H1 (cell line): ENCODE results near the gene GLCE.
"Not testable (repeated sequence)": the region's sequence is repeated elsewhere in the genome, so short reads cannot be mapped to it uniquely, and the experiment has no call there.

ENCODE experiments used
- ASH2L ChIP-seq: fragments of 200-600, 300-600 bp; sonication (generic); IDR thresholded peaks from one replicate; pipeline ENCODE4 v1.7.1; 2017; ENCODE audit warnings: low read length
- CEBPB ChIP-seq: IDR thresholded peaks from 2 replicates; pipeline ENCODE4 v1.6.1; 2012; ENCODE audit warnings: low read depth, low read length
- CHD1 ChIP-seq: IDR thresholded peaks from 2 replicates; pipeline ENCODE4 v1.6.1; 2012; ENCODE audit warnings: low read depth, low read length, improper control_type of control experiment
- CTCF ChIP-seq, 3 experiments: IDR thresholded peaks; 1 replicate in 2 of 3; 2 replicates in 1 of 3; pipeline versions ENCODE4 v1.5.1 to v1.6.1; 2011; ENCODE audit warnings: low read length in 3 of 3, mild to moderate bottlenecking in 3 of 3, inconsistent platforms in 2 of 3, low read depth in 1 of 3, moderate library complexity in 1 of 3; ENCODE audit not compliant: insufficient read depth in 1 of 3; ENCODE audit errors: control extremely low read depth in 1 of 3
- E2F6 ChIP-seq: IDR thresholded peaks from 2 replicates; pipeline ENCODE4 v1.6.1; 2012; ENCODE audit warnings: inconsistent platforms
- EP300 ChIP-seq, 2 experiments: IDR thresholded peaks; 1 replicate in 1 of 2; 2 replicates in 1 of 2; pipeline ENCODE4 v1.6.1; 2011 to 2012; ENCODE audit warnings: low read depth in 2 of 2, low read length in 2 of 2, mild to moderate bottlenecking in 2 of 2, borderline replicate concordance in 1 of 2, inconsistent platforms in 1 of 2, moderate library complexity in 1 of 2
- JUND ChIP-seq: IDR thresholded peaks from 2 replicates; pipeline ENCODE4 v1.6.1; 2011; ENCODE audit warnings: mild to moderate bottlenecking, improper control_type of control experiment, low read length
- MAX ChIP-seq: IDR thresholded peaks from 2 replicates; pipeline ENCODE4 v1.6.1; 2012; ENCODE audit warnings: inconsistent platforms
- POLR2A ChIP-seq, 2 experiments: IDR thresholded peaks; 1 replicate in 1 of 2; 2 replicates in 1 of 2; pipeline ENCODE4 v1.6.1; 2011; ENCODE audit warnings: low read depth in 2 of 2, low read length in 2 of 2, mild to moderate bottlenecking in 2 of 2; ENCODE audit errors: control extremely low read depth in 1 of 2
- SIRT6 ChIP-seq: IDR thresholded peaks from one replicate; pipeline ENCODE4 v1.7.1; 2012; ENCODE audit warnings: low read length, inconsistent platforms
- SP4 ChIP-seq: IDR thresholded peaks from 2 replicates; pipeline ENCODE4 v1.6.1; 2012; ENCODE audit warnings: low read length, inconsistent platforms
- TAF1 ChIP-seq: IDR thresholded peaks from 2 replicates; pipeline ENCODE4 v1.6.1; 2011; ENCODE audit warnings: mild to moderate bottlenecking, low read depth, low read length
- TCF12 ChIP-seq: IDR thresholded peaks from 2 replicates; pipeline ENCODE4 v1.6.1; 2011; ENCODE audit warnings: low read depth, mild to moderate bottlenecking, low read length
- YY1 ChIP-seq: IDR thresholded peaks from 2 replicates; pipeline ENCODE4 v1.6.1; 2011; ENCODE audit warnings: low read depth, mild to moderate bottlenecking, low read length

- TF ChIP-seq MAX; YY1; CTCF (IDR thresholded peaks at IDR 0.05; ENCODE audit: control extremely low read depth in 1 of 3, insufficient read depth in 1 of 3, low read depth in 1 of 3, low read length in 3 of 3); JUND; E2F6; ASH2L; EP300 (IDR thresholded peaks at IDR 0.05; ENCODE audit: borderline replicate concordance in 1 of 2, low read depth in 2 of 2, low read length in 2 of 2); CHD1; POLR2A (IDR thresholded peaks at IDR 0.05; ENCODE audit: control extremely low read depth in 1 of 2, low read depth in 2 of 2, low read length in 2 of 2); SIRT6; TAF1; TCF12; CEBPB; SP4: not testable (repeated sequence)
Observed at GRCh38 chr15:69301101-69301500, 140.7 kb downstream of the GLCE start.
